Activated T-cell treated with anti-CD3 and anti-CD28 coated beads, Interleukin-2, amount 50 U/mL, for 4 hours (primary cell): ENCODE data around the gene SZRD1. TPM values are rescaled to one million over a fixed set of nuclear protein-coding genes. Genes with fewer than 3 reads are reported as not detected.

Source experiments
- ATAC-seq, 2 donors: fragments of 200-7000 bp; cut with Tn5 transposase; one replicate each; pipeline ENCODE4 v1.10.0; 2021
- DNase-seq: peaks from one replicate; pipeline ENCODE4 v3.0.0-alpha.2; 2020
- H3K27me3 Mint-ChIP-seq: one replicate; pipeline ENCODE4 v1.8.0; 2021; ENCODE audit warnings: low read depth, mixed read lengths
- H3K36me3 Mint-ChIP-seq: one replicate; pipeline ENCODE4 v1.8.0; 2022; ENCODE audit warnings: mixed read lengths; ENCODE audit not compliant: insufficient read depth
- H3K4me1 Mint-ChIP-seq: one replicate; pipeline ENCODE4 v1.8.0; 2021; ENCODE audit warnings: low read depth, mixed read lengths
- H3K4me3 Mint-ChIP-seq: one replicate; pipeline ENCODE4 v1.8.0; 2021; ENCODE audit warnings: mild to moderate bottlenecking, moderate library complexity, mixed read lengths
- H3K9me3 Mint-ChIP-seq: one replicate; pipeline ENCODE4 v1.8.0; 2021; ENCODE audit warnings: mixed read lengths
- total RNA-seq, 3 donors: library from RNA; stranded (reverse); gene quantifications; one replicate each; pipeline ENCODE4 v1.2.1, GENCODE V29; 2021

The SZRD1 gene
- total RNA-seq, 3 donors from 2014 or later, result 194 to 215 (median 212) TPM

DNA sequence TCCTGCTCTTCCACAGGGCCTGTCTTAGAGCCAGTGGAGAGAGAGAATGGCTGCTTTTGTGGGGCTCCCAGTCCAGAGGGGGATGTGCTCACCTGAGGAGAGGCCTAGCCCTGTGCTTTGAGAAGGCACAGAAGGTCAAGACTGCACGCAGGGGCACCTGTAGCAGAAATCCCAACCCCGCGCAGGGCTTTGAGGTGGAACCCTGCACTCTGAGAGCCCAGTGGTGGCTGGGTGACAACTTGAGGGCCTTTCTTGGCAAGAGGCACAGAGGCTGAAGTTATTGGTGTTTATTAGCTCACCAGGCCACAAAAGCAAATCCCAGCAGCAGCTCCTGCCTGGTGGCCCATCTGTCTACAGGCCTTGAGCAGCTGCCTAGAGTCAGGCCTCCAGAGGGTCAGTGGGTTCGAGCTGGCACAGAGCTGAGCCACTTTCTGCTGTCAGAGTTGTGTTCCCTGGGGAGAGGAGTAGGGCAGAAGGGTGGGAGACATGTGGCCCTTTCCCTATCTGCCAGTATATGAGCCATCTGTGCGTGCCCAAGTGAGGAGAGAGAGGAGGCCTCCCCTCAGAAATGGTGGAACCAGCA lies 31.4 kb downstream of the SZRD1 start:
- peaks cover 3% of the 10 kb centered on the region for H3K4me1 Mint-ChIP-seq
- peaks cover 26% of the 10 kb centered on the region for H3K36me3 Mint-ChIP-seq
- DNase-seq (no peak), ATAC-seq (no peak)
- H3K9me3 Mint-ChIP-seq, result no peaks in the 10 kb centered on the region
- no peaks in the 10 kb centered on the region for H3K27me3 Mint-ChIP-seq
- H3K4me3 Mint-ChIP-seq, result no peak overlapping the region

DNA sequence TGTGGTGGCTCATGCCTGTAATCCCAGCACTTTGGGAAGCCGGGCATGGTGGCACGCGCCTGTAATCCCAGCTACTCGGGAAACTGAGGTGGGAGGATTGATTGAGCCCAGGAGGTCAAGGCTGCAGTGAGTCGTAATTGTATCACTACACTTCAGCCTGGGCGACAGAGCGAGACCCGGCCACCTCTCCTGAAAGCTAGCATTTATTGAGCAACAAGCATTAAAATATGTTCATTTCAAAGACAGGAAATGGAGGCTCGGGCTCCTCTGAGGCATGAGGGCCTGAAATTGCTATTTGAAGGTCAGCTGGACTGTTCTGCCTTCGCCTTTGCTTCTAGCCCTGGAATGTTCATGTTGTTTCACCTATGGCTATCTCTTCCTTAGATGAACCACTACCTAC lies 35.7 kb downstream of the SZRD1 start:
- no peak overlapping the region for H3K4me3 Mint-ChIP-seq
- H3K4me1 Mint-ChIP-seq, result peaks cover 2% of the 10 kb centered on the region
- no peak for ATAC-seq
- H3K27me3 Mint-ChIP-seq, result no peaks in the 10 kb centered on the region
- peaks cover 7% of the 10 kb centered on the region for H3K36me3 Mint-ChIP-seq
- DNase-seq, result no peak
- no peaks in the 10 kb centered on the region for H3K9me3 Mint-ChIP-seq

DNA sequence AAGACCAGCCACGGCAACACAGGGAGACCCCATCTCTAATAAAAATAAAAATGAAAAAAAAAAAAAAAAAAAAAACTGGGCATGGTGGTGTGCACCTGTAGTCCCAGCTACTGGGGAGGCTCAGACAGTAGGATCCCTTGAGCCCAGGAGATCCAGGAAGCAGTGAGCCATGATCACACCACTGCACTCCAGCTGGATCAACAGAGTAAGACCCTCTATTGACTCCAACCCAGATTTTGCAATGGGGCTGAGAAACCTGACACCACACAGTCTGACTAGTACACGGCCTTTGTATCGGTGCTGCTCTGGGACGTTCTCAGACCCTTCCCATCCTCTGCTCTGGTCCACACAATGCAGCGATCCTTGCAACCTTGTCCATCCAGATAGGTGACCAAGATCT lies 38.4 kb downstream of the SZRD1 start:
- no peaks in the 10 kb centered on the region for H3K27me3 Mint-ChIP-seq
- H3K4me1 Mint-ChIP-seq, result no peaks in the 10 kb centered on the region
- DNase-seq, result no peak
- no peak overlapping the region for H3K4me3 Mint-ChIP-seq
- H3K9me3 Mint-ChIP-seq, result no peaks in the 10 kb centered on the region
- H3K36me3 Mint-ChIP-seq, result no peaks in the 10 kb centered on the region
- no peak for ATAC-seq

DNA sequence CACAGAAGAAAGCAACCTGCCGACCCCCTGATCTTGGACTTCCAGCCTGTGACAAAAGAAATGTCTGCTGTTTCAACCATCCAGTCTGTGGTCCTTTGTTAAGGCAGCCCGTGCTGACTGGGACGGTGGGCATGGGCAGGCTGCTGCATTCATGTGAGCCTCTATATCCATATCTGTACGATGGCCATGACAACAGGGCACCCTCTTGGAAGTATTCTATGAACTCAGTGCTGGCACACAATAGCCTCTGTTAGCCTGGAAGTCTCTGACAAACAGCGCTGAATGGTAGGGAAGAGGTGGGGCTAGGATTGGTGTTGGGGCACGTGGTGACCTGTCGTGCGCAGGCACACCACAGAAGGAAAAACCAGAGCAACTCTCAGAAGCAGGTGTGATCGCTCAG lies 39.8 kb downstream of the SZRD1 start:
- DNase-seq (no peak), ATAC-seq (no peak)
- no peaks in the 10 kb centered on the region for H3K9me3 Mint-ChIP-seq
- no peak overlapping the region for H3K4me3 Mint-ChIP-seq
- H3K36me3 Mint-ChIP-seq, result no peaks in the 10 kb centered on the region
- no peaks in the 10 kb centered on the region for H3K27me3 Mint-ChIP-seq
- H3K4me1 Mint-ChIP-seq, result no peaks in the 10 kb centered on the region

DNA sequence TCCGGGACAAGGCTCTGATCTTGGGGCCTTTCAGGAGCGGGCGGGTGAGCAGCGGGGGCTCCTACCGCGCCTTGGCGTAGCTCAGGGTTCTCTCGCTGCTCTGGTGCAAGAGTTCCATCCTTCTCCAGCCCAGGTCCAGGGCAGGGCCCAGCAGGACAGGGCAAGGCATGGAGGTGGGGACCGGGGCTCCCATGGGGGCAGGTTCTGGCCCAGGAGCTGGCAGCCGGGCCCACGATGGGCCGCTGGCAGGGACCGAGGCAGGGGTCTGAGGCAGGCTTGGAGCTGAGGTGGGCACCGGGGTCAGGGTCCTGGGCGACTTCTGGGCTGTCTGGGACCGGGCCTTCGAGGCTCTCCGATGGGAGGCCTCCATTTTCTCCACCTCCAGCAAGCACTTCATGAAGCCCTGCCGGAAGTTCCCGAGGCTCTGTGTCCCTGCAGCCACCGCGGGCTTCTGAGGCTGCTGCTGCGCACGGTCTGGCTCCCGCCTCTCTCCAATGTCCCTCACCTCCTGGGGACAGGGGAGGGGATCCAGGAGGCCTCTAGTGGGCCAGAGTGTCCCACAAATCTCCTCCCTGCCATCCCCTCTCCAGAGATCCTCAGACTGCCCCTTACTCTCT lies 42.6 kb downstream of the SZRD1 start:
- H3K9me3 Mint-ChIP-seq, result no peaks in the 10 kb centered on the region
- no peaks in the 10 kb centered on the region for H3K27me3 Mint-ChIP-seq
- DNase-seq (no peak), ATAC-seq (no peak)
- no peaks in the 10 kb centered on the region for H3K36me3 Mint-ChIP-seq
- no peak overlapping the region for H3K4me3 Mint-ChIP-seq
- H3K4me1 Mint-ChIP-seq, result no peaks in the 10 kb centered on the region

DNA sequence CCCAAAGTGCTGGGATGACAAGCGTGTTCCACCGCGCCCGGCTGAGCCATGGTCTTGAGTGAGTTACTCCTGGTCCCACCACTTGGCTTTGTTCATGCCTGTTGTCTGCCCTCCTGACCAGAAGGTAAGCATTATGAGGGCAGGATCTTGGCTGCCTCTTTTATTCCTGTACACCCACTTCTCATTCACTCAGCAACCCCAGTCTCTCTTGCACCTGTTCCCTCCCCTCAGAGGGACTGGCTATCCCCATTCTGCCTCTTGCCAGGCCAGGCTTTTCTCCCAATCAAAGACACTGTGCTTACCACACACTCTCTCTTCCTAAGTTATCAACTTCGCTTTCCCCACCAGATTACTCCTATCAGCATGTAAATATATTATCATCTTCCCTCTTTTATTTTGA lies 43.8 kb downstream of the SZRD1 start:
- H3K4me1 Mint-ChIP-seq, result no peaks in the 10 kb centered on the region
- H3K36me3 Mint-ChIP-seq, result no peaks in the 10 kb centered on the region
- no peaks in the 10 kb centered on the region for H3K27me3 Mint-ChIP-seq
- ATAC-seq, result no peak
- DNase-seq, result no peak
- no peak overlapping the region for H3K4me3 Mint-ChIP-seq
- no peaks in the 10 kb centered on the region for H3K9me3 Mint-ChIP-seq

DNA sequence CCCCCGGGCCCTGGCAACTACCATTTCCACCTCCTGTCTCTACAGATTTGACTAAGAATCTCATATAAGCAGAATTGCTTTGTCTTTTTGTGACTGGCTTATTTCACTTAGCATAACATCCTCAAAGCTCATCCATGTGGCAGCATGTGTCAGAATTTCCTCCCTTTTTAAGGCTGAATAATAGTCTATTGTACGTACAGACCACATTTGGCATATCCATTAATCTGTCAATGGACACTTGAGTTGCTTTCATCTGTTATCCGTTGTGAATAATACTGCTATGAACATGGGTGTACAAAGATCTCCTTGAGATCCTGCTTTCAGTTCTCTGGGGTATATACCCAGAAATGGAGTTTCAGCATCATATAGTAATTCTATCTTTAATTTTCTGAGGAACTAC lies 46.1 kb downstream of the SZRD1 start:
- ATAC-seq, result no peak
- H3K4me1 Mint-ChIP-seq, result no peaks in the 10 kb centered on the region
- no peak overlapping the region for H3K4me3 Mint-ChIP-seq
- no peaks in the 10 kb centered on the region for H3K36me3 Mint-ChIP-seq
- H3K27me3 Mint-ChIP-seq, result no peaks in the 10 kb centered on the region
- H3K9me3 Mint-ChIP-seq, result no peaks in the 10 kb centered on the region
- DNase-seq, result no peak

DNA sequence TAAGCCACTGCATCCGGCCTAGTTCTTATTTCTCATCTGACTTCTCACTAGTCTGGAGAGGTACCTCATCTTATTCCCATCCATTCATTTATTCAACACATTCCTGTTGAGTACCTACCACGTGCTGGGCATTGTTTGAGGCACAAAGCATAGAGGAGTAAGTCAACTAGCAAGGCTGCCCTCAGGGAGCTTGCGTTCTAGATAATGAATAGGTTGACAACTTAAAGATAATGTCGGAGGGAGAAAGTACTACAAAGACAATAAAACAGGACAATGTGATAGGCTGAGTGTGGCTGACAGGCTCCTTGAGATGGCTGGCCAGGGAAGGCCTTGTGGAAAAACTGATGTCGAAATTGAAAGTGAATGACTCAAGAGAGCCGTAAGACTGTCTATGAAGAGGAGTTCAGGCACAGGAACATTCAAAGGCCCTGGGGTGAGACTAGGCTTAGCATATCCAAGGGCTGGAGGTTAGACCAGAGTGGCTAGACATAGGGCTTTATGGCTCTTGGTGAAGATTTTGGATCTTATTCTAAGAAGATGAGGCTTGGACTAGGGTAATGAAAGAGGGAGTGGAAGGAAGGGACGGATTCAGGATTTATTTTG lies 51.9 kb downstream of the SZRD1 start:
- DNase-seq, result no peak
- H3K36me3 Mint-ChIP-seq, result no peaks in the 10 kb centered on the region
- no peaks in the 10 kb centered on the region for H3K27me3 Mint-ChIP-seq
- H3K4me1 Mint-ChIP-seq, result peaks cover 33% of the 10 kb centered on the region
- no peaks in the 10 kb centered on the region for H3K9me3 Mint-ChIP-seq
- no peak overlapping the region for H3K4me3 Mint-ChIP-seq
- no peak for ATAC-seq

DNA sequence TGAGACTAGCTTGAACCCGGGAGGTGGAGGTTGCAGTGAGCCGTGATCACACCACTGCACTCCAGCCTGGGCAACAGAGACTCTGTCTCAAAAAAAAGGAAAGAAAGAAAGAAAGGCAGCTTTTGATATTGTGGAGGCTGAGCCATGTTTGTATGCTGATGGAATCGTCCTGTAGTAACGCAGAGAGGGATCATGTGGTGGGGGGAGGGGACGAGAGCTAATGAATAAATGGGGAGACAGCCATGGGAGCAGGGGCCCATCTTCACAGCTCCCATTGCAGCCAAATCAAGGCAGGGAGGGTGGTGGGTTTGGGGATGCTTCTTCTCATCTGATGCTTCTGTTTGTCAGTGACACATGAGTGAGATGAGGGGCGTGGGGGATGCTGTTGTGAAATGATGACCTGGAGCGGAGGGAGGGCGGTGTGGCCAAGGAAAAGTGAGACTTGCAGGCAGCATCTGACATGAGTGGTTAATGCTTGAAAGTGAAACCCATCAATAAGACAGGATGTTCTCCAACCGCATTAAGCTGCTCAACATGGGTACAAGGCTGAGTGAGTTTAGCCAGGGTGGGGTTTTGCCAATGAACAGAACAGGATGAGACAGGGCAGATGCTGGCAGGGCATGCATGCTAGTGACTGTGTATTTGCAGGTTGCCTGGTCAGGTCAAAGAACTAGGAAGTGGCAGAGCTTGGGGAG lies 53.5 kb downstream of the SZRD1 start:
- Mint-ChIP-seq H3K9me3 (no peaks in the 10 kb centered on the region), H3K4me1 (peaks cover 33% of the 10 kb centered on the region)
- peak; percentile 96 for ATAC-seq

DNA sequence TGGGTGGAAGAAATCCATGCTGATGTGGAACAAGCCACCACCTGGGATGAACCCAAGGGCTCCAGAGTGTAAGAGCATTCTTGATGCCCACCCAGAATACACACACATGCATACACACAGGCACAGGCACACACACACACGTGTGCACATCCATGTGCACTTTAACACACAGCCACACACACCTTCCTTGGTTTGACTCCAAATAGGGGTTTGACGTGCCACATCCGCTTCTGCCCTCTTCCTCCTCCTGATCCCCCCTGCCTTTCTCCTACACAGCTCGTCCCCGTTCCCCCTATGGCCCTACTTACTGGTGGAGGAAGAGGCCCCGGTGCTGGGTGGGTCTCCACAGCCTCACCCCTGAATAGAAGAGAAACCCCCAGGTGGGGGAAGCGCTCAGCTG lies 54.2 kb downstream of the SZRD1 start:
- DNase-seq (no peak), ATAC-seq (peak in 1 of 2 donors; percentile 12)
- Mint-ChIP-seq H3K9me3 (no peaks in the 10 kb centered on the region), H3K27me3 (no peaks in the 10 kb centered on the region), H3K4me3 (peak overlapping the region; percentile 14), H3K4me1 (peaks cover 33% of the 10 kb centered on the region), H3K36me3 (no peaks in the 10 kb centered on the region)

More for the DNA sequence above, 53.5 kb downstream of the SZRD1 start:
- Mint-ChIP-seq H3K27me3 (no peaks in the 10 kb centered on the region), H3K36me3 (no peaks in the 10 kb centered on the region), H3K4me3 (peak overlapping the region; percentile 42)
- peak; percentile 17 for DNase-seq

DNA sequence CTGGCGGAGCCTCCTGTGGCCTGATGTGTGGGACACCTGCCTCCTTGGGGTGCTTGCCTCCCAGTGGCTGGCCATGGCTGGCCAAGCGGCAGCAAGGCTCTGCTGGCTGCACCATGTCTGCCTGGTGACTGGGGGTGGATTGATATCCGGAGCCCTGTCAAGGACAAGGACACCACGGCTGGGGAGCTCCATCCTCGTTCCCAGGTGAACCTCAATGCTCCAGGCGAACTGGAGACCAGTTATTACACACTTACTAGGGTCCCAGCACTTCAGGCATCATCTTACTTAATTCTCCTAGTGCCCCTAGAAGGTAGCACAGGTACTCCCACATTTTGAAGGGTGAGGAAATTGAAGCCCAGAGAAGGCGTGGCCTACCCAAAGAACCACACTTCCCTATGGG lies 55.0 kb downstream of the SZRD1 start:
- Mint-ChIP-seq H3K9me3 (no peaks in the 10 kb centered on the region), H3K27me3 (no peaks in the 10 kb centered on the region), H3K36me3 (no peaks in the 10 kb centered on the region), H3K4me1 (peaks cover 33% of the 10 kb centered on the region), H3K4me3 (no peak overlapping the region)
- ATAC-seq (no peak), DNase-seq (no peak)

DNA sequence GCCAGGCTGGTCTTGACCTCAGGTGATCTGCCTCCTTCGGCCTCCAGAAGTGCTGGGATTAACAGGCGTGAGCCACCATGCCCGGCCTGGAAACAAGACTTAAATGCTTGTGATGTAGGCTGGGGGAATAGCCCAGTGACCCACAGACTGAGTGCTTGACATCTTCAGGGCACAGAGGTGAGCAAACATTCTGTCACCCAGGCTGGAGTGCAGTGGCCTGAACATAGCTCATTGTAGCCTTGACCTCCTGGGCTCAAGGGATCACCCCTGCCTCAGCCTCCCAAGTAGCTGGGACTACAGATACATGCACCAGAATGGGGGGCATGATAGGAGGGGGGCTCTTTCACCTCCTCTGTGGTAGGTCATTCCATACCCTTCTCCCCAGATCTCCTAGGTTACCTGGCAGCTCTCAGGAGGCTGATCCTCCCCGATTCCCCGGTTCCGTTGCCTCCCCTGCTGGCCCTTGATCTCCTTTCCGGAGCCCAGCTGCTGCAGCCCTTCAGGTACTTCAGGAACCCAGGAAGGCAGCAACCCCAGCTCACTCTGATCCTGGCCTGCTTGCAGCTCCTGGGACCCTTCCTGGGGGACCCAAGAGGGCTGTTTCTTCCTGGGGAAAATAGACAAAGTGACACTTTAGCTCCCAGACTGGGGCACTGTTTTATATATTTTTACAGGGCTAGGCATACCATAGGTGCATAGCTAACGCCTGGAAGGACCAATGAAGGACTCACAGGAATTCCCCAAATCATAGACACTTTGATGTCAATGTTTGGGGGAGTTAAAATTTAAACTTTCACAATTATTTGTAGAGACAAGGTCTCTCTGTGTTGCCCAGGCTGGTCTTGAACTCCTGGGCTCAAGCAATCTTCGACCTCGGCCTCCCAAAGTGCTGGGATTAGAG lies 58.3 kb downstream of the SZRD1 start:
- Mint-ChIP-seq H3K27me3 (no peaks in the 10 kb centered on the region), H3K4me3 (no peak overlapping the region), H3K4me1 (peaks cover 16% of the 10 kb centered on the region)

DNA sequence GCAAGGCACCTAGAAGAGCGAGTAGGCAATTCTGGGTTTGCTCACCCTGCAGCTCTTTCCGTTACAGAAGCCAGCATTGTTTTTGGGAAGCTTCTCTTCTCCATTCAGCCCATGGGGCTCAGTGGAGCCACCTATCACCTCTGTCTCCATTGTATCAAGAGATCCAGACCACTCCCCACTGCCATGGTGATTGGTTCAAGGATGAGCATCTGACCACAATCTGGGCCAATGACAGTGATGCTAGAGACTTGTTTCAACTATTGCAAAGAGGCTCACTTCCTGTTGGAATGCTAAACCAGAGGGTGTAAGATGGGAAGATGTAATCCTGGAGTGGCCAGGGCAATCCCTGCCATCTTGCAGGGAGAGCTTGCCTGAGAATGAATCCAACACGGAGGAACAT lies 63.6 kb downstream of the SZRD1 start:
- DNase-seq (no peak), ATAC-seq (no peak)
- Mint-ChIP-seq H3K4me1 (no peaks in the 10 kb centered on the region), H3K36me3 (no peaks in the 10 kb centered on the region), H3K9me3 (no peaks in the 10 kb centered on the region), H3K4me3 (no peak overlapping the region), H3K27me3 (no peaks in the 10 kb centered on the region)

More for the DNA sequence above, 58.3 kb downstream of the SZRD1 start:
- H3K36me3 Mint-ChIP-seq, result no peaks in the 10 kb centered on the region
- ATAC-seq (no peak), DNase-seq (no peak)
- no peaks in the 10 kb centered on the region for H3K9me3 Mint-ChIP-seq

DNA sequence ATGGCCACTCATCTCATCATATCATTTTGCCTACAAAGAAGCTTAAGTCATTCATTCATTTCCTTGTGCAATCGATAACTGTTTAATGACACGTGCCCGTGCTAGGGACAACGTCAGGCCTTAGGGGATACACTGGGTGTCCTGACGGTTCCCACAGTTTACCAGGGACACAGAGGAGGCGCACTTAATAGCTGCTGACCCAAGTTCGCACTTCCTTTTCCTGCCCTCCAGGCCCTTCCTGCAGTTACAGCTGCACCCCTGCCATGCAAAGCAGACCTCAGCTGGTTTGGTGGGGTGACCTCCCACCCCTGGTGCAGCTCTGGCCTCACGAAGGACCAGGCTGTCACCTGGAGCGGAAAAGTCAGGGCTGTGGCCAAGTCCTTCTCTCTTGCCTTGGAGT lies 66.0 kb downstream of the SZRD1 start:
- no peak for DNase-seq
- no peaks in the 10 kb centered on the region for H3K9me3 Mint-ChIP-seq

More for the DNA sequence above, 66.0 kb downstream of the SZRD1 start:
- H3K4me3 Mint-ChIP-seq, result no peak overlapping the region
- no peaks in the 10 kb centered on the region for H3K4me1 Mint-ChIP-seq
- no peak for ATAC-seq
- no peaks in the 10 kb centered on the region for H3K36me3 Mint-ChIP-seq
- no peaks in the 10 kb centered on the region for H3K27me3 Mint-ChIP-seq
